Activated CD4-positive, alpha-beta T cell treated with anti-CD3 and anti-CD28 coated beads, Interleukin-2, Interleukin-6, amounts not matched to agents 100 ng/mL and 50 ng/mL, durations not matched to agents 16 hours and 8 hours (primary cell): ENCODE data around the gene CHRNA1.

Experiments
- DNase-seq: peaks from one replicate; pipeline ENCODE4 v3.0.0-alpha.2; 2020

CHRNA1 gene

GRCh38 chr2:174781996-174782395 is 17.7 kb upstream of the CHRNA1 start:
- no peak for DNase-seq

DNA sequence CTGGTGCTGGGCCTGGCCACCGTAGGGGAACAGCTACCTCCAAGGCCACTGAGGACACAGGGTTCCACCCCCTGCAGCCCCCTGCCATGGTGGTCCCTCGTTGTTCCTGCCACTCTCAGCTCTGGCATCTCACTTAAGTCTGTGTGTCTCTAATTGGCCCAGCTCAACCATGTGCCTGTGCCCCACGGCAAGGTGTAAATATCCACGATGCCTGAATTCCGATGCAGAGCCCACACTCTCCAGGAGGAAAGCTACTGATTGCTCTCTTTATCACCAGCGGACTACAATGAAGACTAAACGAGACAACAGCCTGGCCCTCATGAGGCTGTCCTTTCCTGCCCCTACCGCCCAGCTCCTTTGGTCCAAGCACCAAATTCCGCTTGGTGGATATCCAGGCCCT is 17.0 kb upstream of the CHRNA1 start:
- DNase-seq: no peak

DNA sequence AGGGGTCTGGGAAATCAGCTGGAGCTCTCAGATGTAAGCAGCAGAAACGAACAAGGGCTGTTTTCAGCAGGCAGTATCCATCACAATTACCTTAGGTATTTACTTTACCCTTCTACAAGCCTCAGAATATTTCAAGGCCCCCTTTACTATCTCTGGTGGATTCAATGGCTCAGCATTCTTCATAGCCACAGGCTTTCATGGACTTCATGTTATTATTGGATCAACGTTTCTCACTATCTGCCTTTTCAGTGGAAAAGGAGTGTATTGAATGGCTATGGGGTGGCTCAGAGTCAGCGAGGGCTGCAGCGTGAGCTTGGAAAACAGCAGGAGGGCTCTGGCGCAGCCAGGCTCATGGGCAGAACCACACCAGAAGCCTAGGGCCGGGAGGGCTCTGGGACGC is 16.6 kb upstream of the CHRNA1 start:
- no peak for DNase-seq

GRCh38 chr2:174780191-174780840 is 16.0 kb upstream of the CHRNA1 start:
- no peak for DNase-seq

GRCh38 chr2:174779361-174779928 is 15.2 kb upstream of the CHRNA1 start:
- DNase-seq: no peak

DNA sequence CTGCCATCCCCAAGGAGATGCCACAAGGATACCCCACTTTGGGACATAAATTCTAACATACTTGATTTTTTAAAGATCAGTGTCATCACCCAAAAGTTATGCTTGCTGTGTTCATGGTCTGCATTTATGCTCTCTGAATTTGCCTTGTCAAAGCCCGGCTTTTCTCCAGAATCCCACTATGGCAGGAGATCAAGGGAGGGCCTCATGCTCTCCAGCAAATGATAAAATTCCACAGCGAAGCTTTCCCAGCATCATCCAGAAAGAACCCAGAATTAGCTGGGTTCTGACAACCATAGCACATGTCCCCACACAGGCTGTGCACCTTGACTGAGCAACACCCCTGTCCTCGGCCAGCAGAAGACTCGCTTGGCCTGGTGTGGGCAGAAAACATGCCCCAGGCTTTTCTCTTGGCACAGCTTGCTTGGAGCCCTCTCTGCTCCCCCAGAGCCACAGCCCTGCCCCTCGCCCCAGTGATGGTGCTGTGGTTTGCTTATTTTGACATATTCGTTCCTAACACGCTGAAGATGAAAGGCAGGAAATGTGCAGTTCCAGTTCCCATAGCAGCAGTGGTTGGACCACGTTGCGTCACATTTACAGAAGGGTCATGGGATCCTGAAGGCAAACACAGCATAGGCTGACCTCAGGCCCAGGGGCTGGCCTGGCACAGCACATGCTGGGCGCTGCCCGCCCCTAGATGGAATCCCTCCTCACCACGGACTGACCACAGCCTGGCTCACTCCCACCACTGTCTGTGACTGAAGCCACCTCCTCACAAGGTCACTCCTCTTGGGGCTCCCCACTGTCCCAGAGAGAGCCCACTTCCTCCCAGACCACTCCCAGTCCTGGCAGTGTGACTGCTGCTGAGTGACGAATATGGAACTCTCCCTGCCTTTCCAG is 14.1 kb upstream of the CHRNA1 start:
- DNase-seq: peak; percentile 77

- DNase-seq: no peak
These were observed 13.2 kb upstream of the CHRNA1 start for GRCh38 chr2:174777347-174778084.

DNA sequence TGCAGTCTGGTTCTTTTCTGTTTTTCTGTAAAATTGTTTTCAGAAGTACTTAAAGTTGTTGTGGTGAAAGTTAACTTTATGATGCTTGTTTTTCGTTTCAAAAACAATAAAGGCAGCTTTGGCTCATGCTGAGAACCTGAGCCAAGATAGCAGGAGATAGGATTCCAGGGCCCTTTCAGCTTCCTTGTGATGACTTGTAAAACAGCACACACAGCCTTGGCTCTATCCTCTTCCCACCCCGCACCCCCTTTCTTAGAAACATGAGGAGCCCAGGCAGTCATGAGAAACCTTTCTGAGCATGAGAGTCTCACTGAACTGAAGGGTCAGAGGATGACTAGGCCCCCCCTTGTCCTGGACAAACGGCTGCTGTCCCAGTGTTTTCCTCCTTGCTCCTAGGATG is 12.4 kb upstream of the CHRNA1 start:
- DNase-seq: no peak

DNA sequence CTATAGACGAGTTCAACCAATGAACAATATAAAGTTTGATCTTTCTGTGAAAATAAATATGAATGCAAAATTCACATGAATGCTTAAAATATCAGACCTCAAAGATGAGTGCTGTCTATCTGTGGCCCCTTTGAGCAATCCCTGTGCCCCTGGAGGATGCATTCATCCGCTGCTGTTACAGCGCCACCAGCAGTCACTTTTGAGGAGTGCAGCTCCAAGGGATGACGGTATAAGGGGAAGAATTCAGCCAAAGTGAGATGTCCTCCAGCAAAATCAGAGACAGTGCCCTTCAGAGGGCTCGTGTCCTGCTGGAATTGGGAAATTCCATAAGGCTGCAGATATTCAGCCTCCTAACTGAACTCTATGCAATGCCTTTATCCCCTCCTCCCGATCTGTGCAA is 12.0 kb upstream of the CHRNA1 start:
- peak; percentile 25 for DNase-seq

GRCh38 chr2:174775571-174775980 is 11.3 kb upstream of the CHRNA1 start:
- DNase-seq: no peak

- DNase-seq: no peak
These were observed 10.6 kb upstream of the CHRNA1 start for GRCh38 chr2:174774886-174775285.

GRCh38 chr2:174773215-174773614 is 8.9 kb upstream of the CHRNA1 start:
- no peak for DNase-seq

GRCh38 chr2:174772472-174772801 is 8.2 kb upstream of the CHRNA1 start:
- no peak for DNase-seq

GRCh38 chr2:174771631-174772471 is 7.6 kb upstream of the CHRNA1 start:
- DNase-seq: peak; percentile 60

DNA sequence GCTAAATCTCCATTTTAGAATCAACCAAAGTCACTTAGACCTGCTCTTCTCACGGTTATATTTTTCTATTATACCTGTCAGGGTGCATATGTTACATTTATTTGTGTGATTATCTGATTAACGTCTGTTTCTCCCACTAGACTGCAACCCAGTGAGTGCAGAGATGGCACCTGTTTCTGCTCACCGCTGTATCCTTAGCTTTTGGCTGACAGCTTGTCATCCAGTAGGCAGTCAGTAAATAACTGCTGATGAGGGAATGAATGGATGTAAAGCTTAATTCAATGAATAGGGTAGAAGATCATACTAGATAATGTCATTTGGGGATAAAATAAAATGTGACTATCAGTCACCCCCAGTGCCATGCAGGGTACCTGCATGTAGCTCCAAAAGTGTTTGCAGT is 6.9 kb upstream of the CHRNA1 start:
- no peak for DNase-seq

GRCh38 chr2:174768557-174768956 is 4.3 kb upstream of the CHRNA1 start:
- no peak for DNase-seq

DNA sequence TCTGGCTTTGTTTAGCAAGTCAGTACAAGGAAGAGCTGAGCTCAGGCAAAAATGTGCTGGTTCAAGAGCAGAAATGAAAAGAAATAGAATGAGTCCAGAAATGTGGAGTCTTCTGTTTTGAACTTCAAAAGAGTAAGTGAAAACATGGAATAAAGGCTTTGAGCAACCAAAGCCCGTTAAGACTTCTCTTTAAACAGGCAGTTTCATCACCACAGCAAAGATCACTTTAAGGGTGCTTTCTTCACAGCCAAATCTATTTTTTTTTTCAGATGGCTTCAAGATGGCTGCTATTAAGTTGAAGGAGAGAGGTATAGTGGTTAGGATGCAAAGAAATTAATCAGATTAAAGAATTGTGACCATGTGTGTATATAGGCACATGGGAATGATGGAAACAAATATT is 2.0 kb upstream of the CHRNA1 start:
- no peak for DNase-seq

DNA sequence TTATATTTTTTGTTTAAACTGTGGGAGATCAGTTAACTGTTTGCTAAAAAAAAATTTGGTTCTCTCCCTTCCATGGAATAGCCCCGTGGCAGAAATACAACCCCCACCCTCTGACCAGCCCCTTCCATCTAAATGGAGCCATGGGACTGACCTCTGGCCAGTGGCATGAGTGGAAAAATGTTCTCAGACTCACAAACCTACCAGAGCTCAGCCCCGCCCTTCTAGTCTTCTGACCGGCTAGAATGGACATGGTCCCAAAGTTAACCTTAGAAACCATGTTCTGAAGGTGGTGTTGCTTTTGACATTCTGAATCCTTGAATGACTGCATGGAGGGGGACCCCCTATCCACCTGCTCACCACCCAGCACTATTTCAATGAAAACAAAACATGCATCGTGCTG is 1.3 kb upstream of the CHRNA1 start:
- no peak for DNase-seq

GRCh38 chr2:174763780-174764179 is 492 bp downstream of the CHRNA1 start:
- no peak for DNase-seq

DNA sequence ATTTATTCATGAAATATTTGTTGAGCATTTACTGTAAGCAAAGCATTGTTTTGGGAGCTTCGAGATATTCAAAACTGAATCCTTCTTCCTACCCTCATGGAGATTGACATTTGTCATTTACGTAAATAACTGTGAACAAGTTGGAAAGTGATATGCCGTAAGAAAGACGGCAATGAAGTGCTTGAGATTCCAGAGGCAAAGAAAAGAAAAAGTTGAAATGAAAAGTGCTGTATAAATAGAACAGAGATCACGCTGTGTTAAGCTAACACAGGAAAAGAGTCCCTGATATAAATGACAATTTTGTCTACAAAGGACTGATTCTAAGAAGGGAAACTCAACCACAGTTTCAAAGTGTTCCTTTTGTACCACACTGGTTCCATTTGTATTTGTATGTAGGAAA is 1.8 kb downstream of the CHRNA1 start:
- DNase-seq: no peak

DNA sequence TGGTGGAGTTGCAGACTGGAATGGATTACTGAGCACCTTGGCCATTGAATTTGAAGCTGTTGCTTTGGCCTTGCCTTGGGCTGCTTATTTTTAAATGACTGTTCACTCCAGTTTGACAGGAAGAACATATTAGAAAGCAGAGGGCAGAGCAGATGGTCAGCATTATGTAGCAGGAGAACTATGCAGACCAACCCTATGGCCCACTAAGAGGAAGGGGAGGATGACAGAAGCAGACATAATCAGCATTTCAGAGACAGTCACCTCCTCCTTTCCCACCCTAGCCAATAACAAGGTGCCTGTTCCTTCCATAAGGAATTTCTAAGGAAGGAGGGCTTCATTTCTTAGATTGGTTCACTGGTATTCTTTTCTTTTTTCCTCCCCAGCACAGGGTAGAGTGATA is 2.4 kb downstream of the CHRNA1 start:
- DNase-seq: no peak

DNA sequence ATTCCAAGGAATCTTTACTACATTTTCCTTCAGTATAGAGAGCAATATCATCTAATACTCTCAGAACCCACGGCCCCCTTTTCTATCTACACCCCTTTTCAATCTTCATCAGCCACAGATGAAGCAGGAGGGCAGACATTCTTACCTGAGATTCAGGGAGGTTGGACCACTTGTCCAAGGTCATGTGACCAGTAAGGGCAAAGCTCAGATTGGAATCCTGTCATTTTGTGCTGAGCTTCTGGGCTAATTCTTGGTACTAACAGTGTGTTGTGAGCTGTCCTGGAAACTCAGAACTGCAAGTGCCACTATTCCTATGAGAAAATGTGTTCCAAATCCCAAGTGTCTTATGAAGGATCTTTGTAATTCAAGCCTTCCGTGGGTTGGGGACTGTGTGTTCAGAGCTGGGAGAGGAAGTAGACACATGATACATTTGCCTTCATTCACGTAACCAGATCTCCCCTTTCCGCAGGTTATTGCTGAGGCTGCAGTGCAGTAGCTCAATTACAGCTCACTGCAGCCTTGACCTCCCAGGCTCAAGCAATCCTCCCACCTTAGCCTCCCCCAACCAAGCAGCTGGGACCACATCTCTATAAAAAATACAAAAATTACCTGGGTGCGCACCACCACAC is 3.3 kb downstream of the CHRNA1 start:
- no peak for DNase-seq
